ENCODE measurements around the gene LARGE1.

GRCh38 chr22:33896154-33896553, 24.1 kb downstream of the LARGE1 start:
- TF ChIP-seq POLR2AphosphoS5 (IDR thresholded peaks at IDR 0.05; ENCODE audit: low read depth, low read length) (no peak; the same call in 1 of the 2 replicates), TAF1 (IDR thresholded peaks at IDR 0.05; ENCODE audit: low read depth, low read length) (no peak), POLR2A (IDR thresholded peaks at IDR 0.05; ENCODE audit: low read depth, low read length) (no peak), PAX5 (IDR thresholded peaks at IDR 0.05; ENCODE audit: insufficient read depth, low read length, severe bottlenecking) (no peak), SPI1 (IDR thresholded peaks at IDR 0.05; ENCODE audit: low read depth, low read length) (peak; percentile 46)
